ENCODE results near the gene HDDC3.

Gene HDDC3

DNA sequence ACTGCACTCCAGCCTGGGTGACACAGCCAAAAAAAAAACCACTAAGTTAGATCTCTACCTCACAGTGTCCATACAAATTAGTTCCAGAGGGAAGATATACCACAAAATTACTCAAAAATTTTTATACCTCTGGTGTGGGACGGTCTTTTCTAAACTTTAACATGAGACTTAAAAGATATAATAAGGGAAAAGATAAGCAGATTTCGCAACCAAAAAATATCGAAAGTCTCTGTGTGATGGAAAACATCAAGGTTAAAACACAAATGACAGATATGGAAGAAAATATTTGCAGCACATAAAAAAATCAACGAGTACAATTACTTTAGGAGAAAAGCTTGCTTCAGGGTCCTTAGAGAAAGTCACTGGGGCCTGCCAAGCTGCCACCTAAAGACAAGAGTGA lies 10.5 kb downstream of the HDDC3 start:
- H3K36me3 ChIP-seq (ENCODE audit: control insufficient read depth, insufficient read depth, low read length) = peaks cover 9% of the 10 kb centered on the region
- H3K4me1 ChIP-seq (ENCODE audit: control insufficient read depth, insufficient read depth, low read length) = no peaks in the 10 kb centered on the region
- H3K9me3 ChIP-seq (ENCODE audit: control insufficient read depth, insufficient read depth, low read length) = no peaks in the 10 kb centered on the region
- H3K4me3 ChIP-seq (ENCODE audit: low read depth, low read length) = no peak overlapping the region
- H3K9ac ChIP-seq (ENCODE audit: low read depth, low read length) = no peak overlapping the region
- no peaks in the 10 kb centered on the region for H3K27me3 ChIP-seq (ENCODE audit: control insufficient read depth, insufficient read depth, low read length)

- Histone ChIP-seq H3K4me3 (ENCODE audit: low read depth, low read length) (no peak overlapping the region), H3K36me3 (ENCODE audit: control insufficient read depth, insufficient read depth, low read length) (peaks cover 9% of the 10 kb centered on the region), H3K27me3 (ENCODE audit: control insufficient read depth, insufficient read depth, low read length) (no peaks in the 10 kb centered on the region), H3K4me1 (ENCODE audit: control insufficient read depth, insufficient read depth, low read length) (no peaks in the 10 kb centered on the region), H3K9ac (ENCODE audit: low read depth, low read length) (no peak overlapping the region), H3K9me3 (ENCODE audit: control insufficient read depth, insufficient read depth, low read length) (no peaks in the 10 kb centered on the region)
Observed at GRCh38 chr15:90918835-90919234, 13.5 kb downstream of the HDDC3 start.

- no peaks in the 10 kb centered on the region for H3K27me3 ChIP-seq (ENCODE audit: control insufficient read depth, insufficient read depth, low read length)
- H3K9me3 ChIP-seq (ENCODE audit: control insufficient read depth, insufficient read depth, low read length) = no peaks in the 10 kb centered on the region
- H3K36me3 ChIP-seq (ENCODE audit: control insufficient read depth, insufficient read depth, low read length) = peaks cover 9% of the 10 kb centered on the region
- no peak overlapping the region for H3K9ac ChIP-seq (ENCODE audit: low read depth, low read length)
- no peaks in the 10 kb centered on the region for H3K4me1 ChIP-seq (ENCODE audit: control insufficient read depth, insufficient read depth, low read length)
- H3K4me3 ChIP-seq (ENCODE audit: low read depth, low read length) = no peak overlapping the region
Observed at GRCh38 chr15:90918034-90918788, 14.1 kb downstream of the HDDC3 start.

DNA sequence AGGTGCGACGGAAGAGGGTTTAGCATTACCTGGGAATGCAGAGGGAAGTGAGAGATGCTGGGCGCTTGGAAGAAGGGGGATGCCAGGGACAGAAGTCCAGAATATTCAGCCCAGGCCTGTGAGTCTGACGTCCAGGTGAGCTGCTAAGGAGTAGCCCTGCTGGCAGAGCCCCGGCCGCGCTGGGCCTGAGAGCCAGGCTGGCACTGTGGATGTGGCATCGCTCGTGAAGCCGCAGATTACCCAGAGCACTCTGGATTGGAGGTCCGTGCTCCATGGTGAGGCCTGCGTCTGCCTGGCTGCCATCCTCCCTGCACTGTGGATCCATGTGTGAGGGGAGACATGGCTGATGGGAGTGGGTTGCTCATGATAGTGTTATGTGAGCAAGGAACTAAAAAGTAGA lies 14.8 kb downstream of the HDDC3 start:
- Histone ChIP-seq H3K9me3 (ENCODE audit: control insufficient read depth, insufficient read depth, low read length) (no peaks in the 10 kb centered on the region), H3K4me3 (ENCODE audit: low read depth, low read length) (no peak overlapping the region), H3K4me1 (ENCODE audit: control insufficient read depth, insufficient read depth, low read length) (no peaks in the 10 kb centered on the region), H3K9ac (ENCODE audit: low read depth, low read length) (no peak overlapping the region), H3K36me3 (ENCODE audit: control insufficient read depth, insufficient read depth, low read length) (peaks cover 9% of the 10 kb centered on the region), H3K27me3 (ENCODE audit: control insufficient read depth, insufficient read depth, low read length) (no peaks in the 10 kb centered on the region)

DNA sequence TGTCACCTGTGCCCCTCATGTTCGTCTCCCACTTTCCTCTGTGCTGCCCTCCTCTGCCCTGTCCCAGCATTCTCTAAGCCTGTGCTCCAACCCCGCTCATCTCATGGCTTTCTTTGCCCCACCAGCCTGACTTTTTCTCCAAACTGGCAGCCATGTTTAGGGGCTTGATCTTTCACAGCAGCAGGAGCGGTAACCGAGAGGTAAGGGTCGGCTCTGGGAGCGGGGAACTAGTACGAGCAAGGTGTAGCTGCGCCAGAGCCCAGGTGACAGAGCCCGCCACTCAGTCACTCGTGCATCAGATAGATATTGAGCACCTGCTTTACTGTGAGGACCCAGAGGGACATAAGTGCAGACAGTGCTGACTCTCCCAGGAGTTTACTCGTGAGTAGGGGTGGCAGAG lies 15.9 kb downstream of the HDDC3 start:
- Histone ChIP-seq H3K9me3 (ENCODE audit: control insufficient read depth, insufficient read depth, low read length) (no peaks in the 10 kb centered on the region), H3K4me3 (ENCODE audit: low read depth, low read length) (no peak overlapping the region), H3K9ac (ENCODE audit: low read depth, low read length) (no peak overlapping the region), H3K4me1 (ENCODE audit: control insufficient read depth, insufficient read depth, low read length) (no peaks in the 10 kb centered on the region), H3K27me3 (ENCODE audit: control insufficient read depth, insufficient read depth, low read length) (no peaks in the 10 kb centered on the region), H3K36me3 (ENCODE audit: control insufficient read depth, insufficient read depth, low read length) (peaks cover 9% of the 10 kb centered on the region)

DNA sequence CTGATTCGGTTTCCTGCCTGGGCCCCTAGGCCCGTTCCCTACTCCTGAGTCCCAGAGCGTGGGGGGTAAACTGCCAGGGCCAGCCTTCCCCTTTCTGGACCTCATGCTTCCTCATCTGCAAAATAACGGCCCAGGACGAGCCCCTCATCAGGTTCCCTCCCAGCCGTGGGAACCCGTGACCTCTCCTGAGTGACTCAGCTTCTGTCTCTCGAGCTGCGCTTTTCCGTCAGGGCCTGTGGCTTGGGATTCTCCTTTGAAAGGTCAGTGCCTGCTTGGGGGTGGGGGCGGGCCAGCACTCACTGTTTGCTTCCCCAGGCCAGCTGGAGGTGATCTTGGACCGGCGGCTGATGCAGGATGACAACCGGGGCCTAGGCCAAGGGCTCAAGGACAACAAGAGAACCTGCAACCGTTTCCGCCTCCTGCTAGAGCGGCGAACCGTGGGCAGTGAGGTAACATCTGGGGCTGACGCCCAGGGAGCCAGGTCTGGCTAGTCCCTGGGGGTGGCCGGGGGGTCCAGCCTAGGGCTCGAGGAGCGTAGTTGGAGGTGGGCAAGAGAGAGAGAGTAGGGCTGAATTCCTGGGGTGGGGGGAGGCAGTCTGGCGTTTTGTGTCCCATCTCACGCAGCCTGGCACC lies 16.4 kb downstream of the HDDC3 start:
- Histone ChIP-seq H3K9me3 (ENCODE audit: control insufficient read depth, insufficient read depth, low read length) (no peaks in the 10 kb centered on the region), H3K27me3 (ENCODE audit: control insufficient read depth, insufficient read depth, low read length) (no peaks in the 10 kb centered on the region), H3K4me1 (ENCODE audit: control insufficient read depth, insufficient read depth, low read length) (no peaks in the 10 kb centered on the region), H3K4me3 (ENCODE audit: low read depth, low read length) (no peak overlapping the region), H3K36me3 (ENCODE audit: control insufficient read depth, insufficient read depth, low read length) (peaks cover 12% of the 10 kb centered on the region), H3K9ac (ENCODE audit: low read depth, low read length) (no peak overlapping the region)

GRCh38 chr15:90915216-90915807 lies 17.0 kb downstream of the HDDC3 start:
- Histone ChIP-seq H3K9ac (ENCODE audit: low read depth, low read length) (no peak overlapping the region), H3K4me1 (ENCODE audit: control insufficient read depth, insufficient read depth, low read length) (no peaks in the 10 kb centered on the region), H3K36me3 (ENCODE audit: control insufficient read depth, insufficient read depth, low read length) (peaks cover 12% of the 10 kb centered on the region), H3K4me3 (ENCODE audit: low read depth, low read length) (no peak overlapping the region), H3K27me3 (ENCODE audit: control insufficient read depth, insufficient read depth, low read length) (no peaks in the 10 kb centered on the region), H3K9me3 (ENCODE audit: control insufficient read depth, insufficient read depth, low read length) (no peaks in the 10 kb centered on the region)

DNA sequence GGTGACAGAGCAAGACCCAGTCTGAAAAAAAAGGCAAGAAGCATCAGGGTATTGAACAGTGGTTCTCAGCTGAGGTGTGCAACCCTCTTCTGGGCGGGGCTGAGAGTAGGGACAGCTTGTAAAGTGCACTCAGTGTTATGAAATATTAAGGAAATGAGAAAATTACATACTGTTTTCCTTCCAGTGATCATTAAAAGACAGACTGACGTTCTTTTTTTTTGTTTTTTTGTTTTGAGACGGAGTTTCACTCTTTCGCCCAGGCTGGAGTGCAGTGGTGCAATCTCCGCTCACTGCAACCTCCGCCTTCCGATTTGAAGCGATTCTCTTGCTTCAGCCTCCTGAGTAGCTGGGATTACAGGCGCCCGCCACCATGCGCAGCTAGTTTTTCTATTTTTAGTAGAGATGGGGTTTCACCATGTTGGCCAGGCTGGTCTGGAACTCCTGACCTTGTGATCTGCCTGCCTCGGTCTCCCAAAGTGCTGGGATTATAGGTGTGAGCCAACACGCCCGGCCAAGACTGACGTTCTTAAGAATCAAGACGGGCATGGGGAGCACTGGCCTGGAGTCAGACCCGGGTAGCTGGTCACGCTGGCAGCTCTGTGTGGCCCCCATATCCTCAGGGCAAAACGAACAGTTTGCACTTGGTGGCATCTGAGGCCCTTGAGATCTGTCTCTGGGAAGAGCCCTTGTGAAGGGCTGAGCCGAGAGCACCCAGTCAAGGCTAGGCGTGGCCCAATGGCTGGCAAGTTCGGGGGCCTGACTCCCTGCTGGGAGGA lies 17.9 kb downstream of the HDDC3 start:
- no peaks in the 10 kb centered on the region for H3K27me3 ChIP-seq (ENCODE audit: control insufficient read depth, insufficient read depth, low read length)
- no peaks in the 10 kb centered on the region for H3K9me3 ChIP-seq (ENCODE audit: control insufficient read depth, insufficient read depth, low read length)
- no peaks in the 10 kb centered on the region for H3K4me1 ChIP-seq (ENCODE audit: control insufficient read depth, insufficient read depth, low read length)
- H3K9ac ChIP-seq (ENCODE audit: low read depth, low read length) = no peak overlapping the region
- no peak overlapping the region for H3K4me3 ChIP-seq (ENCODE audit: low read depth, low read length)
- H3K36me3 ChIP-seq (ENCODE audit: control insufficient read depth, insufficient read depth, low read length) = peaks cover 7% of the 10 kb centered on the region

DNA sequence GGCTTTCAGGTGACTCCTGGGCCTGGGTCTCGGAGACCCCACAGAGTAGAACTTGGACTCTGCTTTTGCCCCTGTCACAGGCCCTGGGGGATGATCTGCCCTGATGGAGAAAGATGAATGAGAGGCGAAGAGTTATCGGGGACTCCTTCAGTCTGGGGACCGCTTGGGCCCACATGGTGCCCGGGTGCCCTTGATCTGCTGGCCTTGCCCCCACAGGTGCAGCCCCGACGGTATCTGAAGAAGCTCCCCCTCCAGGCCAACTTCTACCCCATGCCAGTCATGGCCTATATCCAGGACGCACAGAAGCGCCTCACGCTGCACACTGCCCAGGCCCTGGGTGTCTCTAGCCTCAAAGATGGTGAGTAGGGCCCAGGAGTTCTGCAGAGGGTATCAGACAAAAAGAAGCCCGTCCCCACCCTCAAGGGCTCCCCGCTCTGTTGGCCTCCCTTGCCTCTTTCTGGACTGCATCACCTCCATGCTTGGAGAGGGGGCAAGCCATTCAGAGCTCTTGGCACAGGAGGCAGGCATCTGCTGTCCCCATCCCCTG lies 18.9 kb downstream of the HDDC3 start:
- Histone ChIP-seq H3K4me3 (ENCODE audit: low read depth, low read length) (no peak overlapping the region), H3K9me3 (ENCODE audit: control insufficient read depth, insufficient read depth, low read length) (no peaks in the 10 kb centered on the region), H3K27me3 (ENCODE audit: control insufficient read depth, insufficient read depth, low read length) (no peaks in the 10 kb centered on the region), H3K4me1 (ENCODE audit: control insufficient read depth, insufficient read depth, low read length) (no peaks in the 10 kb centered on the region), H3K36me3 (ENCODE audit: control insufficient read depth, insufficient read depth, low read length) (peaks cover 5% of the 10 kb centered on the region), H3K9ac (ENCODE audit: low read depth, low read length) (no peak overlapping the region)

DNA sequence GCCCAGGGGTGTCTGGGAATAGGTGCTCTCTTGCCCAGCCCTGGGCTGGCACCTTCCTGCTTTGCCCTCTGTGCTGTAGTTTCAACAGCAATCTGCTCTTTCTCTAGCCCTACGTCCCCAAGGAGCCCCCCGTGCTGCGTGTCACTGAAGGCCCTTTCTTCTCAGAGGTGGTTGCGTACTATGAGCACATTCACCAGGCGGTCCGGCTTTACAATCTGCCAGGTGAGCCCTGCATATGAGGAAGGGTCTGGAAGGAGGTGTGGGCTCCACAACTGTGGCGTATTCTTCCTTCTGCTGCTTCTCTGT lies 19.6 kb downstream of the HDDC3 start:
- Histone ChIP-seq H3K9me3 (ENCODE audit: control insufficient read depth, insufficient read depth, low read length) (no peaks in the 10 kb centered on the region), H3K27me3 (ENCODE audit: control insufficient read depth, insufficient read depth, low read length) (no peaks in the 10 kb centered on the region), H3K4me3 (ENCODE audit: low read depth, low read length) (no peak overlapping the region), H3K4me1 (ENCODE audit: control insufficient read depth, insufficient read depth, low read length) (no peaks in the 10 kb centered on the region), H3K36me3 (ENCODE audit: control insufficient read depth, insufficient read depth, low read length) (peaks cover 5% of the 10 kb centered on the region), H3K9ac (ENCODE audit: low read depth, low read length) (no peak overlapping the region)

DNA sequence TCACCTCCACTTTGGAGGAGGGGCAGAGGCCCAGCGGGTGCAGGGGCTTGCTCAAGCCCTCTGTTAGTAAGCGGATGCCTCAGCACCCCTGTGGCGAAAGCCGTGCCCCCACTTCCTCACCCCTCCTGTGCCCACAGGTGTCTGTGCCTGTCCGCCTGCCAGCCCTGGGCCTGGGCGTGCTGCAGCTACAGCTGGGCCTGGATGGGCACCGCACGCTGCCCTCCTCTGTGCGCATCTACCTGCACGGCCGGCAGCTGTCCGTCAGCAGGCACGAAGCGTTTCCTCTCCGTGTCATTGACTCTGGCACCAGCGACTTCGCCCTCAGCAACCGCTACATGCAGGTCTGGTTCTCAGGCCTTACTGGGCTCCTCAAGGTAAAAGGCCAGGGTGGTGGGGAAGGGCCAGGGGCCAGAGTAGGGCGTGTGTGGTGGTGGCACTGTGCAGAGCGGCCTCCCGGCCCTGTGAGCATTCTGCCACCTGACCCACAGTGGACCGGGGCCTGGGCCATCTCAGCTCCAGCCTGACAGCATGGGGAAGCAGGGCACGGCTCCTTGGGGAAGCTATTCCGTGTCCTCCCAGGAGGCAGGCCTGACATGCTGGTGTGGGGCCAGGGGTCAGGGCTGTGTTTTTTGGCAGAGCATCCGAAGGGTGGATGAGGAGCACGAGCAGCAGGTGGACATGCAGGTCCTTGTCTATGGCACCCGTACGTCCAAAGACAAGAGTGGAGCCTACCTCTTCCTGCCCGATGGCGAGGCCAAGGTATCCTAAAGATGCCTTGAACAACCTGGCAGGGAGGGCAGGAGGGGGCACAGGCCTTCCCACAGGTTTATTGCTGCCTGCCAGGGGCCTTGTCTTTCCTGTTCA lies 20.2 kb downstream of the HDDC3 start:
- H3K36me3 ChIP-seq (ENCODE audit: control insufficient read depth, insufficient read depth, low read length) = peaks cover 5% of the 10 kb centered on the region
- no peaks in the 10 kb centered on the region for H3K27me3 ChIP-seq (ENCODE audit: control insufficient read depth, insufficient read depth, low read length)
- no peak overlapping the region for H3K4me3 ChIP-seq (ENCODE audit: low read depth, low read length)
- no peak overlapping the region for H3K9ac ChIP-seq (ENCODE audit: low read depth, low read length)
- no peaks in the 10 kb centered on the region for H3K9me3 ChIP-seq (ENCODE audit: control insufficient read depth, insufficient read depth, low read length)
- H3K4me1 ChIP-seq (ENCODE audit: control insufficient read depth, insufficient read depth, low read length) = no peaks in the 10 kb centered on the region
